NCI-H748 (cell line): ENCODE results near the gene CRYM.
"Not testable (repeated sequence)": the region's sequence is repeated elsewhere in the genome, so short reads cannot be mapped to it uniquely, and the experiment has no call there.

Experiments used
- DNase-seq: peaks from one replicate; lab custom pipeline; 2025; ENCODE audit not compliant: unreplicated experiment; lab: John Stamatoyannopoulos, UW

The CRYM gene

DNA sequence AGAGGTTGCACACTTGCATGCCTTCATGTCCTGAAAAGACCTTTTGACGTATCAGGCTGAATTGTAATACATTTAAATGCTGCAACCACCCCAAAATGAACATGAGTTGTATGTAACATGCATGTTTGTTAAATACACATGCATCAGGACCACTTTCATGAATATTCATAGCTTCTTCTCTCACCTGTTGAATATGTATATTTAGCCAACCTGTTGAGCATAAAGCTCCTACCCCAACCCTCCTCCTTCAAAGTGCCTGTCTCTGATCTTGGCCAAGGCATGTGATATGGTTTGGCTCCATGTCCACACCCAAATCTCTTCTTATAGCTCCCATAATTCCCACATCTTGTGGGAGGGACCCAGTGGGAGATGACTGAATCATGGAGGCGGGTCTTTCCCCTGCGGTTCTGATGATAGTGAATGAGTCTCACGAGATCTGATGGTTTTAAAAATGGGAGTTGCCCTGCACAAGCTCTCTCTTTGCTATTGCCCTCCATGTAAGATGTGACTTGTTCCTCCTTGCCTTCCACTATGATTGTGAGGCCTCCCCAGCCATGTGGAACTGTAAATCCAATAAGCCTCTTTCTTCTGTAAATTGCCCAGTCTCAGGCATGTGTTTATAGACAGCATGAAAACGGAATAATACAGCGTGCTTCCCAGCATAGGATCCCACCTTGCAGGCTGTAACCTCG is 3.8 kb upstream of the CRYM start:
- no peak for DNase-seq

DNA sequence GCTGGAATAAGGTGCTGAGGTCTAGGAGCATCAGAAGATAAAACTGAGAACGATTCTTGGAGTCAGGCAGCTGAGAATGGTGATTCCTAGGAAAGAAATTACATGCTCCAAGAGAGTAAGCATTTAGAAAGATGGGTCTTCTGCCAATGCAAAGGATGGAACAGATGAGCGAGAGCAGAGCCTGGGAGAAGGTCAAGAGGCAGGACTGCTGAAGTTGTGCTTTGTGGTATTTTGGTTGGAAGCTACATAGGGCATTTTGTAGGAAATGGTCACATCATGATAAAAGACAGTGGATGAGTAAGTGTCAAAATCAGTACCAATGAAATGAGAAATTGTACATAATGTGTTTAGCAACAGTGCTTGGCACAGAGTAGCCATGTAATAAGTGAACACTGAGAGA is 1.4 kb upstream of the CRYM start:
- no peak for DNase-seq

DNA sequence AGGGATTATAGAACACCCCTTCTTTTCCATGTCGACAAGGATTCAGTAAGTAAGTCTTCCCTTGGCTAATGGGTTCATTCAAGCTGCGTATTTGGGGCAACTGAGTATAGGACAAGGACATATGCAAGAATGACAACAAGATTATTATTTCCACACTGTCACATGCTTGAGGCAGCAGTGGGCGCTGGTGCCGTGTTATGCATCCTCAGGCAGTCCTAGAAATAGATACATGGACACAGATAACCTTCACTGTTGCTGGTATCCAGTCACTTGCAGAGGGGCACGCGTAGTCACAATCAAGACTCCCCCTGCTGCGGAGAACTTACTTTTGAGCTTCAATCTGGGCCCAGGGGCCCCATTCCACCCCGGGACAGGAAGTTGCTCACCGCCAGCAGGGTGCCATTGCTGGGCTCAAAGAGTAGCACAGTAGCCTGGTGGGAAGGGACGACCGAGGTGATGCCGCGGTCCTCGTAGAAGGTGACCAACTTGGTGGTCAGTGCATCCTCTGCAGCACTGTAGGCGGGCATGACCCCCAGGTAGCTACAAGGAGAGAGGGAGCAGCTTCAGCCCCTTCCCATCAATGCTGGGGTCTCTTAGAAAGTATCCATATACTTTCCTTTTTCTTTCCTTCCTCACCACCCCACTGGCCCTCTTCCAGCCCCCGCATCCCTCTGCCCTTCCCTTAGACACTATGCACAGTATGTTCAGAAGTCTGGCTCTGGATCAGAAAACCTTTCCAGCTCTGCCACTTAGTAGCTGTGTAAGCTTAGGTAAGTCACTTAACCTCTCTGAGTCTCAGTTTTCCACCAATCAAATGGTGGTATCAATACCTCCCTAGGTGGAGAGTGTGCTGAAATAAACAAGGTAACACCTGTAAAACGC is 804 bp downstream of the CRYM start:
- DNase-seq: no peak

DNA sequence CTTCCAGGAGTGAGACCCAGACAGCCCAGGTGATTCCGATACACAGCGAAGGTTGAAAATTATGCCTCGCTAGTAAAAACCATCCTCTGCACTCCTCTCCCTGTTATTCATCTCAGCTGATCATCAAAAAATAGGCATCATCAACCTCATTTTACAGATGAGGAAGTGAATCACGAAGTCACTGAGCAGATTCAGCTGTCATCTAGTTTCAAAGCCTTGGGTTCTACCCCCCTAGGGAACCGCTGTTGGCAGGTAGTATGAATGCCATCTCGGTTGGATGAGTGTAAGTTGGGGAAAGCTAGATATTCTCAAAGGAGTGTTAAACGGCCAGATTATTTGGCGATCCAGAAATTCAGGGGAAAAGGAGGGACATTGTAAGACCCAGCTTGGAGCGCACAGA is 2.0 kb downstream of the CRYM start:
- no peak for DNase-seq

DNA sequence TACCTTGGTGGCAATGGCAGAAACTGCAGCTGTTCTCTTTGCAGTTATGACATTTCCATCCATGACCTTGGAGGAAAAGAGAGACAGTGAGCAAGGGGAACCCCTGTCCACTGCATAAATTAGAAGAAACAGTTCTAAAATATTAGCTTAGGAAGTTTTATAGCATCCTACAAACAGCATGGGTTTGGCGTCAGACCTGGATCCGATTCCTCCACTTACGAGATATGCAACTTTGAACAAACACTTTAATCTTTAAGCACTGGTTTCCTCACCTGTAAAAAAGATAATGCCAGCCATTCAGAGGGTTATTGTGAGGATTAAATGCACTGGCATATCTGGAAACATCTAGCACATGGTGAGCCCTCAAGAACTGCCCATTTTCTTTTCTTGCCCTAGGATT is 2.6 kb downstream of the CRYM start:
- DNase-seq: no peak

DNA sequence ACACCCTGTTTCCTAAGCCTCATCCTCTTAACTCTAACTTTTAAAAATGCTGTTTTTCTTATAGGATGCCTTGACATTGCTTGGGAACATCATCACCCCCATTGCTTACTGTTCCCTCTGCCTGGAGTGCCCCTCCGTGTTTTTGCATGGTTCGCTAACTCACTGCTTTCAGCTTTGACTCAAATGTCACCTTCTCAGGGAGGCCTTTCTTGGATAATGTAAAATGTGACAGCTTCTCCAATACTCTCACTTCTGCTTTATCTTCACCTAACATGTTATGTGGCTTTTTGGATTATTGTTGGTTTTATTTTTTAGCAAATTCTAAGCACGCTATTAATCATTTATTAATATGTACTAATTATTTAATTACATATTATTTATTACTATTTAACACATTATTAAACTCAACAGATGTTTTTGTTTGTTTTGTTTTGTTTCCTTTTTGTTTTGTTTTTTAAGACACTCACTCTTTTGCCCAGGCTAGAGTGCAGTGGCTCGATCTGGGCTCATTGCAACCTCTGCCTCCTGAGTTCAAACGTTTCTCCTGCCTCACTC is 3.8 kb downstream of the CRYM start:
- no peak for DNase-seq

DNA sequence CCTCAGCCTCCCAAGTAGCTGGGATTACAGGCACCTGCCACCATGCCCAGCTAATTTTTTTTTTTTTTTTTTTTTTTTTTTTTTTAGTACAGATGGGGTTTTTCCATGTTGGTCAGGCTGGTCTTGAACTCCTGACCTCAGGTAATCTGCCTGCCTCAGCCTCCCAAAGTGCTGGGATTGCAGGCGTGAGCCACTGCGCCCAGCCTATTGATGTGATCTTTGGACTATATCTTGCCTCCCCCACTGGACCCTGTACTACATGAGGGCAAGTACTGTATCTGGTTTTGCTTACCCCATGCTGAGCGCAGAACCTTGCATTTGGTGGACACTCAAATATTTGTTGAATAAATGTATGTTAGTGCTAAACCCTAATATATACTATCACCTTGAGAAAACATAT is 5.3 kb downstream of the CRYM start:
- not testable (repeated sequence) for DNase-seq

DNA sequence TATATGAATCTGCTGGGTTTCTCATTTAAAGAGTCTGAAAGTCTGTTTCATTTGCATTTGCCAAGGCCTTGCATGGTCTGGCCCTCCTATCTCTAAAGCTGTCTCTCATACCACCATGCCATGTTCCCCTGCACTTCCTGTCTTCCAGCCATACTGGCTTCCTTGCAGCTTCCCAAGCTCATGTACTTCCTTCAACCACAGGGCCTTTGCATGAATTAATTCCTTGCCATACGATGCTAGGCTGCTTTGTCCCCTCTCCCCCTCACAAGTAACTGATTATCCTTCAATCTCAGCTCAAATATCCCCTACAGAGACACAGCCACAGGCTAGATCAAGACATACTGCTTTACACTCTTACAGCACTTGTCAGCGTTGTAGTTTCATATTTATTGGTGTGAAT is 5.8 kb downstream of the CRYM start:
- DNase-seq: no peak

DNA sequence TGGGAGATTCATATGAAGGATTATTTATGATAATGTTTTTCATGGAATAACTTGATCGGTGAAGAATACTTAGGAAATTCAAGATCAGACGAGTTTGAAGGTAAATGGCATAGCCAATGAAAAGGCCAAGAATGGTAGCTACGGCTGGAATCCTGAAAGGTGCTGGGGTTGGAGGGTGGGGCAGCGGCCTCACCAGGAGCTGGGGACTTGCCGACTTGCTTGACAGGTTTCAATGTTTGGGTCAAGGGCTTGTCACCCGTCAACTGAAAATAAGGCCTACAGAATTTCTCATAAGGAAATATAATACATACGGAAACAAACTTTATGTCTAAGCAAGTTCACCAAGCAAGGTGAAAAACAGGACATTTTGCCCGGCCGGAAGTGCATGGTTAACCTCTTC is 9.9 kb downstream of the CRYM start:
- DNase-seq: no peak

DNA sequence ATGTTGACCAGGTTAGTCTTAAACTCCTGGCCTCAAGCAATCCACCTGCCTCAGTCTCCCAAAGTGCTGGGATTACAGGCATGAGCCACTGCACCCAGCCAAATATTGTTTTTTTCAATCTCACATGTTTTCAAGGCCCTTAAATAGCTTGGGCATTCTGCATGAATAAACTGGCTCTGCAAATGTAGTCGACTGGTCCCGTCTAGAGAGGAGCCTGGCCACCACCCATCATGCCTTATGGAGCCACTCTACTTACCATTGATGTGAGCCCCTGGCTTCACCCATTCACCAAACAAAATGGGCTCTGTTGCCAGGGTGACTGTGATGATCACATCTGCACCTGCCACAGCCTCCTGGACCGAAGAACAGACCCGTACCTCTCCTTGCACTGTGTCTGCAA is 10.8 kb downstream of the CRYM start:
- DNase-seq: peak; percentile 12

DNA sequence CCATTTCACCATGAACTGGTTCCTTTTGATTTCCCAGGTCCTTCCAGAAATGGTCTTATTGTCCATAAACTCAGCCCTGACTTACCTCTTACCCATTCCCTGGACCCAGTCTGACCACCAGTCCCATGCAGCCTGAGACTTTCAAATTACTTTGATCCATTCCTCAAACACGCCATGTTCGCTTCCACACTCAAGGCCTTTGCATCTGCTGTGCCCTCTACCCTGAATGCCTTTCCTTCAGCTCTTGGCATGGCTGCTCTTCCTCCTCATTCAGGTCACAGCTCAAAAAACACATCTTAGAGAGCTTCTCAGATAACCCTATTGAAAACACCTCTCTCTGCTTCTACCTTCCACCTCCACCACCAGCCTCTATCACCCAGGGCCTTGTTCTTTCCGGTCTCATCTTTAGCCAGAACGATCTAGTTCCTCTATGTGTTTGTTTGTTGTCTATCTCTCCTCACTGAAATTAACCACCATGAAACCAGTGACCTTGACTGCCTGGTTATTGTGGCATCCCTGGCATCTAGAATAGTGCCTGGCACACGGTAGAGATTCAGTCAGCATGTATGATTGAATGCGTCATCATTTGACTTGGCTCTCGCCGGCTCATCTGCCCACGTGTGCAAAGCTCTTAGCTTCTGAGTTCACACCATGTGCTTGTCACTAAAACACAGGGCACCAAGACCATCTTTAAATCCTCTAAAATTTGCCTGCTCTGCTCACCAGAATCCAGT is 12.8 kb downstream of the CRYM start:
- DNase-seq: no peak

DNA sequence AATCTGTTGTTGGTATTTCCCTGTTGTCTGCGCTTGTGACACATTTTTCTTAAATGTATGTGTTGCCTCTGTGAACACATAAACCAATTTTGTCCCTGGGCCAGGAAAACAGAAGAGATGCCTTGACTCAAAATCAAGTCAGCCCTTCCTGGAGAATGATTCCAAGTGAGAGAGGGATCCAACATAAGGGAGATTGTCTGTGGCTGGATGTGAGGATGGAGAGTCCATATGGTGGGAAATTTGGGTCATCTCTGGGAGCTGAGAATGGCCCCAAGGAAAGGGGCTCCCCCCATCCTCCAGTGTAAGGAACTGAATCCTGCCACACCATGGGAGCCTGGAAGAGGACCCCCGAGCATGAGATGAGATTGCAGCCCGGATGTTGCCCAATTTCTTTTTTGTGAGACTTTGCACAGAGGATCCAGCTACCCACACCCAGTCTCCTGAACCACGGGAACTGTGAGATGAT is 13.5 kb downstream of the CRYM start:
- DNase-seq: no peak

DNA sequence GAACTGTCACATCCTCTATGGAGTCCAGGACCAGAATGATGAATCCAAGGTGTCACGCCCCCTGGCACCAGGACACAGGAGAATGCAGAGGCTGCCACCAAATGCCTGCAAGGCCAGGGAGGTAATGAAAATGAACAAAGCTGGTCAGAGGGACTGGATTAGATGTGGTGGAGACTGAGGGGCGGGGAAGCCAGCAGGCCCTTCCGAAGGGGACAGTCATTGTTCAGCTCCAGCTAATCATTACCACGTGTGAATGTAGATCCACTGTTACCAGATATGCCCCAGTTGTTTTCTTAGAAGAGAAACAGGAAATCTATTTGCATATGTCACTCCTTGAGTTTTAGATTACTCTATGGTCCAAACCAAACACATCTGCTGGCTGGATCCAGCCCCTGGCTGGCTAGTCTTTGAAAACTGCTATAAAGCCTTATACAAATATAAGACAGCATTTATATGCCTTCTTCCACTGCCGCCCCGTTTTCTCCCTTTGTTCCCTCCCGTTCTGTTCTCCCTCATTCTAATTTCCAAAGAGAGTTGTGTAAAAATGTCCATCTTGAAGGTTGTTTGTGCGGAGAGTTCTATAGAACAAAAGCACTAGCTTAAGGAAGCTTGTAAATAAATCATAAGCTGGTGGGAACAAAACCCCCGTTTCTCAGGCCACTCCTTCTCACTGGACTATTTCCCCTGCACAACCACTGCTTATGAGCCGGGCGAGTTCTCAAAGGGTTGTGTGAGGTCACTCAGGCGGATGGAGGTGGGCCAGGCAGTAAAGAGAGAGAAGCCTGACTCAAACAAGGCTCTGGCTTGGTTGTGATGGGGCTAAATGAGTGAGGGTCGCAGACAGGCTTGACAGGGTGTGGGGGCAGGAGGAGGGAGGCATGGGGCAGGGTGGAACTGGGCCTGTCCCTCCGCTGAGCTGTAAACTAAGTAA is 14.2 kb downstream of the CRYM start:
- peak; percentile 12 for DNase-seq

DNA sequence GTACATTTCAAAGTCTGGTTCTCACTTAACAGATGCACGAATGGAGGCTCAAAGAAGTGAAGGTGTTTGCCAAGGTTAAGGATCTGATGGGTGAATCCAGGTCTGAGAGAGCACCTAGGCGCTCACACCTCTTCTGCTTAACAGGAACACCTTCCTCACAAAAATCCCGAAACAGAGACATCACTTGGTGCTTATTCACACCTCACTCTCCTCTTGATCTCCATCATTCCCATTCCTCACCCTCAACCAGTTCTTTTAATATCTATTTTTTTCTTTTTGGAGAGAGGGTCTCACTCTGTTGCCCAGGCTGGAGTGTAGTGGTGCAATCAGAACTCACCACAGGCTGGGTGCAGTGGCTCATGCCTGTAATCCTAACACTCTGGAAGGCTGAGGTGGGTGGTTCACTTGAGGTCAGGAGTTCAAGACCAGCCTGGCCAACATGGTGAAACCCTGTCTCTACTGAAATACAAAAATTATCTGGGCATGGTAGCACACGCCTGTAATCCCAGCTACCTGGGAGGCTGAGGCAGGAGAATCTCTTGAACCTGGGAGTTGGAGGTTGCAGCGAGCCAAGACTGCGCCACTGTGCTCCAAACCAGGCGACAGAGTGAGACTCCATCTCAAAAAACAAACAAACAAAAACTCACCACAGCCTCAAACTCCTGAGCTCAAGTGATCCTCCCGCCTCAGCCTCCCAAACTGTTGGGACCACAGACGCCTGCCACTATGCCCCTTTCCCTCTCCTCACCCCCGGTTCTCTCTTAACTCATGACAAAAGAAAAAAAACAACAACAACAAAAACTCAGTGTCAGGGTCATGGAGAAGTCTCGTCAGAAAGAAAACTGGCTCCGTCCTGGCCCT is 15.1 kb downstream of the CRYM start:
- DNase-seq: no peak

DNA sequence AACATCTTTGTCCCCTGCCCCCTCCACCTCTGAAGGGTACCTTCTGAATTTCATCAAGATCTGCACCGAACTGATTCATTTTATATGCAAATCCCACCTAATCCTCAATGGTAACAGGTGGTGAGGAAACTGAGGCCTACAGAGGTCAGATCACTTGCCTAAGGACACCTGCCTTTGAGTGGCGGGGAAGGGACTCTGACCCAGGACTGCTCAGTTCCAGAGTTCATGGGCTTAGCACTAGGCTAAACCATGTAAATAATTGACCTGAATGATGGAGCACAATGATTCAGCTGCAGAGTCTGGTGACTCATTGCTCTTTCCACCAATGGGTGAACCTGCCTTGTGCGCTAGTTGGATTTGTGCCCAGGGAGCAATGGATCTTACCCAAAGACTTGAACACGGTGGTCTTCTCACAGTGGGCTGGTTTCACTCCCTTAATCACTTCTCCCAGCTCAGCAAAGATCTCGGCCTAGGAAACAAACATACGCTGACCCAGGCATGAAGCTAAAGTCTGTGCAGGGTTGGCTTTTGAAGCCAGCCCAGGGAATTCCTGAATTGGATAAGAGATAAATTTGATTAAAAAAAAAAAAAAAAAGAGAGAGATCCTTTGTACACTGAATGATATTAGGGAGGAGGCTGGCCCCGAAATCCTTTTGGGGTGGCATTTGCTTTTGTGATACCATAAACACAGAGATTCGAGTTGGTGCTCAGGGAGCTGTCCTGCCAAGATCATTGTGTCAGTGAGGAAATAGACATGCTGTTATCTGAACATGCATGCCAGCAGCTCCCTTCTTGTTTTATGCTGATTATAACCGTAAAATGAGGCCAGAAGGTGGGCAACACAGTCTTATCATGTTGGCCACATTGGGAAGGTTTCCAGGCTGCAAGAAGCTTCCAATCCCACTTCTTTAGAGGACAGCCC is 17.0 kb downstream of the CRYM start:
- no peak for DNase-seq

DNA sequence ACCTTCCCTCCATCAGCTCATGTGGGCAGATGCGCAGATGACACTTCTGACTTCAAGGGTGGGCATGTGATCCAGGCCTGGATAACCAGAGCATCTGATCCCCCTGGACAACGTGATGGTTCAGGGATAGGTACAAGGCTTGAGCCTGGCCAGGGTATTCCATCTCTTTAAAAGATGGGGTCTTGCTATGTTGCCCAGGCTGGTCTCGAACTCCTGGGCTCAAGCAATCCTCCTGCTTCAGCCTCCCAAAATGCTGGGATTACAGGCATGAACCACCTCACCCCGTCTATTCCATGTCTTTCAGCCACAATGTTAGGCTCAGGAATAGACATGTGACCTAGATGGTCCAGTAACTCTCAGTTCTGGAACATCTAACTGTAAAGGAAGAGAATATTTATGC is 20.8 kb downstream of the CRYM start:
- DNase-seq: no peak

DNA sequence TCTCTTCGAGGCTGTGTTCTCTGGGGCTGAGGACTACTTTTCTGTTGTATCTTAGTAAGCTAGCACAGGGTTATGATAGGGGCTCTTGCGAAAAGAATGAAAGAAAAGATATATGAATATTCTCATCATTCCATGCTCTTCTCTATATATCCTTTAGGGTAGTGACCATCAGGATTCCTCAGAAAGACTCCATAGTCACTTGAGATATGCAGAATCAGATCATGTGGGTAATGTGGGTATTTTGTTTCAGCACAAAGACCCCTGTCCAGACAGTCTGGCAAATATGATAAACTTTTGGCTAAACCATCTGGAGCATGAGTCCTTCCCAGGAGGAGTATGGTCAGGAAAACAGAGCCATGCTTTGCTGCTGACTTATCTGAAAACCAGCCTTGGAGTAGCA is 21.5 kb downstream of the CRYM start:
- no peak for DNase-seq

DNA sequence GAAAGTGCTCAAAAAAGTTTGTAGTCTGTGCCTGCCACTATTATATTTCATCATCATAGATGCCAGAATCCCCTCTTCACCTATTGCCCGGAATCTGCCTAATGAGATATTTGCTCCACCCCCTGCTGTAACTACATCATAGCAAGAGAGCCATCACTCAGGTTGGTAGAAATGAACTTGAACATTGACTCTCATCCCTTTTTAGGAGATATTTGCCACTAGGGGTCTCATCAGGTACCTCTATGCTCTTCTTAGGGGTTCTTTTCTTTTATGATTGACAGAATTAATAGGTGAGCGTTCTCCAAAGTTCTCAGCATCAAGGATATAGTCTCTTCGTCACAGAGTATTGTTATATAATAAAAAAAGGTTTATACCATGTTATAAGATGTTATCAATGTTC is 24.6 kb downstream of the CRYM start:
- no peak for DNase-seq
